Endothelial cell of umbilical vein (primary cell): ENCODE measurements around the gene GATAD2A.

ENCODE experiments used
- EZH2 ChIP-seq: IDR thresholded peaks from 2 replicates; pipeline ENCODE4 v1.6.1; 2012; ENCODE audit warnings: borderline replicate concordance, low read depth, mild to moderate bottlenecking, moderate library complexity, low read length, inconsistent platforms; ENCODE audit not compliant: severe bottlenecking
- FOS ChIP-seq: IDR thresholded peaks from 2 replicates; pipeline ENCODE4 v1.6.1; 2011; ENCODE audit warnings: mild to moderate bottlenecking, low read length, moderate library complexity, borderline replicate concordance; ENCODE audit not compliant: insufficient read depth
- JUN ChIP-seq: IDR thresholded peaks from 2 replicates; pipeline ENCODE4 v1.6.1; 2011; ENCODE audit warnings: borderline replicate concordance, low read depth; ENCODE audit not compliant: insufficient read length, insufficient read depth
- MYC ChIP-seq: IDR thresholded peaks from one replicate; pipeline ENCODE4 v1.6.1; 2011; ENCODE audit warnings: mild to moderate bottlenecking, low read depth, low read length
- POLR2A ChIP-seq: IDR thresholded peaks from 2 replicates; pipeline ENCODE4 v1.6.1; 2012; ENCODE audit warnings: low read depth, mild to moderate bottlenecking, control low read depth, low read length
- POLR2AphosphoS5 ChIP-seq: IDR thresholded peaks from 2 replicates; pipeline ENCODE4 v1.6.1; 2012; ENCODE audit warnings: low read depth, mild to moderate bottlenecking, control low read depth, low read length, moderate library complexity; ENCODE audit not compliant: insufficient read depth
- TF ChIP-seq, protein P1 (sequence below): IDR thresholded peaks from 2 replicates; pipeline ENCODE4 v1.6.1; 2011; ENCODE audit not compliant: insufficient read depth, insufficient read length
- TF ChIP-seq, protein P2 (sequence below), 2 donors: IDR thresholded peaks; 1 replicate in 1 of 2; 2 replicates in 1 of 2; pipeline ENCODE4 v1.5.1; 2011; ENCODE audit warnings: low read length in 2 of 2, mild to moderate bottlenecking in 2 of 2, moderate library complexity in 2 of 2, control low read depth in 1 of 2, inconsistent platforms in 1 of 2, low read depth in 1 of 2; ENCODE audit not compliant: insufficient read depth in 1 of 2; ENCODE audit errors: extremely low read depth in 1 of 2

DNA sequence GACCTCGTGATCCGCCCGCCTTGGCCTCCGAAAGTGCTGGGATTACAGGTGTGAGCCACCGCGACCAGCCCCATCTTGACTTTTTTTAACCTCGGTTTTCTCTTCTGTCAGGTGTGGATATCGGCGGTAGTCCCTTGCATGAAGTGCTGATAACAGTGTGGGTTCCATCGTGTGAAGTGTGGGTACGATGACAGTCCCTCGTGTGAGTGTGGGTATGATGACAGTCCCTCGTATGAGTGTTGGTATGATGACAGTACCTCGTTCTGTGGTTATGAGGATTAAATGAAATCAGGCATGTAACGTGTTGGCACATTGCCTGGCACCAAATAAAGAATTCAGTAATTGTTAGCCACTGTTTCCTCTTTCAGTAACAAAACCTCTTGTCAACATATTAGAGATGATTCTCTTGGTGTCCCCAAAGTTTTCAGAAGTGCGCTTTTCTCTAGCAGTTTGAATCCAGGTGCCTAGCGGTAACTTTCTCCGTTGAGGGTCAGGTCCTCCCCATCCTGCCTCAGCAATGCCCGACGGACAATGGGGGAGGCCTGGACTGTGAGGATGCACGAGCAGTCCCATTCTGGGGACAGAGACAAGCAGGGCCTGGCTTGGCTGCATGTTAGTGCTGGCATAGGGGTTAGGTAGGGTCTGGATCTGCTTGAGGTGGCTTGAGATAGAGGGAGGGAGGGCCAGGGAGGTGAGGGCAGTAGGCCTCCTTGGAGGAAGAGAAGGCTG, 15.3 kb downstream of the GATAD2A start:
- TF ChIP-seq, protein P1, sequence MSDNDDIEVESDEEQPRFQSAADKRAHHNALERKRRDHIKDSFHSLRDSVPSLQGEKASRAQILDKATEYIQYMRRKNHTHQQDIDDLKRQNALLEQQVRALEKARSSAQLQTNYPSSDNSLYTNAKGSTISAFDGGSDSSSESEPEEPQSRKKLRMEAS: no peak
- no peak for TF ChIP-seq POLR2A
- TF ChIP-seq MYC: no peak
- TF ChIP-seq, protein P2, sequence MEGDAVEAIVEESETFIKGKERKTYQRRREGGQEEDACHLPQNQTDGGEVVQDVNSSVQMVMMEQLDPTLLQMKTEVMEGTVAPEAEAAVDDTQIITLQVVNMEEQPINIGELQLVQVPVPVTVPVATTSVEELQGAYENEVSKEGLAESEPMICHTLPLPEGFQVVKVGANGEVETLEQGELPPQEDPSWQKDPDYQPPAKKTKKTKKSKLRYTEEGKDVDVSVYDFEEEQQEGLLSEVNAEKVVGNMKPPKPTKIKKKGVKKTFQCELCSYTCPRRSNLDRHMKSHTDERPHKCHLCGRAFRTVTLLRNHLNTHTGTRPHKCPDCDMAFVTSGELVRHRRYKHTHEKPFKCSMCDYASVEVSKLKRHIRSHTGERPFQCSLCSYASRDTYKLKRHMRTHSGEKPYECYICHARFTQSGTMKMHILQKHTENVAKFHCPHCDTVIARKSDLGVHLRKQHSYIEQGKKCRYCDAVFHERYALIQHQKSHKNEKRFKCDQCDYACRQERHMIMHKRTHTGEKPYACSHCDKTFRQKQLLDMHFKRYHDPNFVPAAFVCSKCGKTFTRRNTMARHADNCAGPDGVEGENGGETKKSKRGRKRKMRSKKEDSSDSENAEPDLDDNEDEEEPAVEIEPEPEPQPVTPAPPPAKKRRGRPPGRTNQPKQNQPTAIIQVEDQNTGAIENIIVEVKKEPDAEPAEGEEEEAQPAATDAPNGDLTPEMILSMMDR (IDR thresholded peaks at IDR 0.05; ENCODE audit: extremely low read depth in 1 of 2, insufficient read depth in 1 of 2, low read depth in 1 of 2, low read length in 2 of 2): no peak
- TF ChIP-seq POLR2AphosphoS5: no peak
- no peak for TF ChIP-seq FOS
- TF ChIP-seq EZH2: no peak
- no peak for TF ChIP-seq JUN
